Gastroesophageal sphincter (tissue), 4 donors: ENCODE data around the gene KCP. TPM values are rescaled to one million over a fixed set of nuclear protein-coding genes. Genes with fewer than 3 reads are reported as not detected.

Experiments
- ATAC-seq: fragments of 150-250 bp; one replicate; pipeline ENCODE4 v1.9.1; 2016; ENCODE audit warnings: mild to moderate bottlenecking, moderate library complexity
- H3K27ac ChIP-seq, 4 donors: fragments of 200-600 bp; sonication (generic) in 3 of 4; 1 replicate in 3 of 4; 2 replicates in 1 of 4; pipeline ENCODE4 v1.5.1; 2016 to 2019
- H3K27me3 ChIP-seq: fragments of 200-600 bp; sonication (generic); one replicate; pipeline ENCODE4 v1.5.1; 2019
- H3K36me3 ChIP-seq, 2 donors: fragments of 200-600 bp; sonication (generic); one replicate each; pipeline ENCODE4 v1.5.1; 2019; ENCODE audit warnings: control low read depth in 1 of 2
- H3K4me1 ChIP-seq, 3 donors: fragments of 200-600 bp; sonication (generic); 1 replicate in 2 of 3; 2 replicates in 1 of 3; pipeline ENCODE4 v1.5.1; 2016 to 2019; ENCODE audit warnings: control low read depth in 2 of 3
- H3K4me3 ChIP-seq, 2 donors: fragments of 200-600 bp; sonication (generic); one replicate each; pipeline ENCODE4 v1.5.1; 2019; ENCODE audit warnings: mild to moderate bottlenecking in 1 of 2, moderate library complexity in 1 of 2
- H3K9me3 ChIP-seq, 3 donors: fragments of 200-600 bp; sonication (generic); one replicate each; pipeline ENCODE4 v1.5.1; 2017 to 2019; ENCODE audit warnings: control low read depth in 2 of 3
- EP300 ChIP-seq: sonication (generic); formaldehyde crosslinking; IDR thresholded peaks from one replicate; pipeline ENCODE4 v1.6.1; 2017; ENCODE audit warnings: antibody characterized with exemption, mild to moderate bottlenecking
- POLR2A ChIP-seq, 2 donors: fragments of 450-650 bp; IDR thresholded peaks; one replicate each; pipeline ENCODE4 v1.6.1; 2017; ENCODE audit warnings: antibody characterized with exemption in 2 of 2, mild to moderate bottlenecking in 2 of 2, moderate library complexity in 1 of 2
- POLR2AphosphoS5 ChIP-seq: sonication (generic); formaldehyde crosslinking; IDR thresholded peaks from one replicate; pipeline ENCODE4 v1.6.1; 2017; ENCODE audit warnings: antibody characterized with exemption
- WGBS, 2 donors: methylation state at CpG; one replicate each; pipeline ENCODE4 v1.1.5; 2018; ENCODE audit warnings: low coverage in 1 of 2; 5-methylcytosine and 5-hydroxymethylcytosine counted together
- total RNA-seq, 4 donors: library from RNA; depleted of rRNA; stranded (reverse); fragments of >200 nt; gene quantifications; one replicate each; pipeline ENCODE4 v1.1.0, GENCODE V29; 2016
- TF ChIP-seq, protein P1 (sequence below), 4 experiments: fragments of 200-600 bp in 2 of 4; fragments of 450-650 bp in 2 of 4; sonication (generic) in 1 of 4; IDR thresholded peaks; one replicate each; pipeline ENCODE4 v1.5.1; 2017 to 2019; ENCODE audit warnings: antibody characterized with exemption in 4 of 4, mild to moderate bottlenecking in 2 of 4, moderate library complexity in 2 of 4

KCP gene
- total RNA-seq, 4 donors from 2014 or later, result 0.31 to 0.67 TPM; not detected in 2

DNA sequence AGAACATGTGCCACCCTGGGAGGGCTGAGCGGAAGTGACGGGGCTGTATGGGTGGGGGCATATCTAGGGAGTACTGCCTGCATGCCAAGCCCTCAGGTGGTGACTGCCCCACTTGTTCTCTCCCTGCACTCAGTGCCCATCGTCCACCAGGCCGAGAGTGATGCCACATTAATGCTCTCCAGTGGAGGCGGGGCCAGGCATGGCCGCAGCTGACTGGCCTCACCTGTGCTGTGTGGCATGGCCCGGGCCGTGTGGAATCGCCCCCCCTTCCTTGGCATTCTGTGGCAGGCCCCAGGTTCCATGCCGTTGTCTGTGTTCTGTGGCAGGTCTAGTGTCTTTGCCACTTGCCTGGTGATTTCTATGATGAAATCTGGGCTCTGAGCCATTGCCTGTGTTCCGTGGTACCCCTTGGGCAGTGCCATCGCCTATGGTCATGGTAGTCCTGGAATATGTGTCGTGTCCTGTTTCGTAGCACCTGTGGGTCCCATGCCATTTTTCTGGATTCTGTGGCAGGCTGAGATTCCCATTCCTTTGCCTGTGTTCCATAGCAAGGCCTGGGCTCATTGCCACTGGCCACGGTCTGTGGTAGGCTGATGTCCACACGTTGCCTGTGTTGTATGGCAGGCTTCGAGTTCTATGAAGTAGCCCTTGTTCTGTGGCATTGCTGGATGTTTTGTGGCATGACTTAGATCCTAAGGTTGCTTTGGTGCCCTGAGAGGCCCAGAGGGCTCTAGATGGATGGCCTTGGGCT is 71.4 kb downstream of the KCP start:
- H3K27ac ChIP-seq, result peak overlapping the region in 3 of 4 donors; percentile 59 to 96 (median 94)
- peaks cover 0 to 96% of the 10 kb centered on the region in 2 donors for H3K36me3 ChIP-seq
- WGBS, 2 donors, result 81% methylated on average over 9 of the region's 17 CpGs; no CpG with 5 or more reads in 1 of the 2 donors
- no peak for TF ChIP-seq POLR2A (IDR thresholded peaks at IDR 0.05)
- TF ChIP-seq POLR2AphosphoS5, result peak; percentile 3
- no peaks in the 10 kb centered on the region for H3K27me3 ChIP-seq
- H3K9me3 ChIP-seq, result no peaks in the 10 kb centered on the region
- ATAC-seq, result no peak
- H3K4me1 ChIP-seq, result peaks cover 0 to 51% (median 20%) of the 10 kb centered on the region in 3 donors
- H3K4me3 ChIP-seq, result no peak overlapping the region

DNA sequence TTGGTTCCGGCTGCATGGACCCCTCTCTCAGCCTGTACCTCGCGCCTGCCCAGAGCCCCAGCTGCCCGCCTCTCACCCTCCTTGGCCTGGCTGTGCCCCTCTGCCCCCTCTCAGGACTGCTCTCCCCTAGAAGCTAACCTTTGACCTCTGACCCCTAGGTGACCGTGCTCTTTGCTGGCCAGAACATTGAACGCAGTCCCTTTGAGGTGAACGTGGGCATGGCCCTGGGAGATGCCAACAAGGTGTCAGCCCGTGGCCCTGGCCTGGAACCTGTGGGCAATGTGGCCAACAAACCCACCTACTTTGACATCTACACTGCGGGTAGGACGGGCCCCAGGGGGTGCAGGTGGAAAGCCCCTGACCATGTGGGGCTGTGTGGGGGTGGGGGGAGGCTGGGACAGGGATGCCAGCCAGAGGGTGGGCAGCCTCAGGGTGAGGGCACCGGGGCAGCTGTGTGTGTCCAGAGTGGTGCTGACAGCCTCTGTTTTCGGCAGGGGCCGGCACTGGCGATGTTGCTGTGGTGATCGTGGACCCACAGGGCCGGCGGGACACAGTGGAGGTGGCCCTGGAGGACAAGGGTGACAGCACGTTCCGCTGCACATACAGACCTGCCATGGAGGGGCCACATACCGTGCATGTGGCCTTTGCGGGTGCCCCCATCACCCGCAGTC is 72.3 kb downstream of the KCP start:
- Histone ChIP-seq H3K4me3 (no peak overlapping the region), H3K4me1 (peaks cover 0 to 60% (median 28%) of the 10 kb centered on the region in 3 donors), H3K36me3 (peaks cover 0 to 87% of the 10 kb centered on the region in 2 donors), H3K27me3 (no peaks in the 10 kb centered on the region), H3K27ac (peak overlapping the region in 3 of 4 donors; percentile 94 to 96 (median 95)), H3K9me3 (no peaks in the 10 kb centered on the region)
- 80 to 94% methylated on average over 1 to 7 of the region's 22 CpGs for WGBS, 2 donors
- no peak for TF ChIP-seq POLR2AphosphoS5
- no peak for TF ChIP-seq POLR2A (IDR thresholded peaks at IDR 0.05)
- TF ChIP-seq, protein P1, sequence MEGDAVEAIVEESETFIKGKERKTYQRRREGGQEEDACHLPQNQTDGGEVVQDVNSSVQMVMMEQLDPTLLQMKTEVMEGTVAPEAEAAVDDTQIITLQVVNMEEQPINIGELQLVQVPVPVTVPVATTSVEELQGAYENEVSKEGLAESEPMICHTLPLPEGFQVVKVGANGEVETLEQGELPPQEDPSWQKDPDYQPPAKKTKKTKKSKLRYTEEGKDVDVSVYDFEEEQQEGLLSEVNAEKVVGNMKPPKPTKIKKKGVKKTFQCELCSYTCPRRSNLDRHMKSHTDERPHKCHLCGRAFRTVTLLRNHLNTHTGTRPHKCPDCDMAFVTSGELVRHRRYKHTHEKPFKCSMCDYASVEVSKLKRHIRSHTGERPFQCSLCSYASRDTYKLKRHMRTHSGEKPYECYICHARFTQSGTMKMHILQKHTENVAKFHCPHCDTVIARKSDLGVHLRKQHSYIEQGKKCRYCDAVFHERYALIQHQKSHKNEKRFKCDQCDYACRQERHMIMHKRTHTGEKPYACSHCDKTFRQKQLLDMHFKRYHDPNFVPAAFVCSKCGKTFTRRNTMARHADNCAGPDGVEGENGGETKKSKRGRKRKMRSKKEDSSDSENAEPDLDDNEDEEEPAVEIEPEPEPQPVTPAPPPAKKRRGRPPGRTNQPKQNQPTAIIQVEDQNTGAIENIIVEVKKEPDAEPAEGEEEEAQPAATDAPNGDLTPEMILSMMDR (IDR thresholded peaks at IDR 0.05), result no peak
- TF ChIP-seq EP300, result no peak
- no peak for ATAC-seq

DNA sequence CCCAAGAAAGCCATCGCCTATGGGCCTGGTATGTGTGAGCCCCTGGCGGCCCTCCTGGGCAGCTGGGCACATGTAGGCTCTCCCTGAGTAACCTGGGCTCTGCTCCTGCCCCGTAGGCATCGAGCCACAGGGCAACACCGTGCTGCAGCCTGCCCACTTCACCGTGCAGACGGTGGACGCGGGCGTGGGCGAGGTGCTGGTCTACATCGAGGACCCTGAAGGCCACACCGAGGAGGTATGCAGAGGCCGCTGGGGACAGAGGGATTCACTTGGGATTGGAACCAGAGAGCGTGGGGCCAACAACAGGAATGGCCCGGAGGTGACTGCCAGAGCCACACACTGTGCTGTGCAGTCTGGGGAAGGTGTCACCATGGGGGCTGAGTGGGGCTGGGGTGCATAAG is 73.0 kb downstream of the KCP start:
- H3K27me3 ChIP-seq, result no peaks in the 10 kb centered on the region
- TF ChIP-seq POLR2AphosphoS5, result peak; percentile 20
- no peak for TF ChIP-seq POLR2A (IDR thresholded peaks at IDR 0.05)
- H3K4me1 ChIP-seq, result peaks cover 0 to 67% (median 35%) of the 10 kb centered on the region in 3 donors
- no peak overlapping the region for H3K4me3 ChIP-seq
- WGBS, 2 donors, result 50% methylated on average over 2 of the region's 16 CpGs; no CpG with 5 or more reads in 1 of the 2 donors
- peaks cover 0 to 80% of the 10 kb centered on the region in 2 donors for H3K36me3 ChIP-seq
- H3K27ac ChIP-seq, result peak overlapping the region in 3 of 4 donors; percentile 94 to 96 (median 95)
- H3K9me3 ChIP-seq, result no peaks in the 10 kb centered on the region
- ATAC-seq, result no peak

DNA sequence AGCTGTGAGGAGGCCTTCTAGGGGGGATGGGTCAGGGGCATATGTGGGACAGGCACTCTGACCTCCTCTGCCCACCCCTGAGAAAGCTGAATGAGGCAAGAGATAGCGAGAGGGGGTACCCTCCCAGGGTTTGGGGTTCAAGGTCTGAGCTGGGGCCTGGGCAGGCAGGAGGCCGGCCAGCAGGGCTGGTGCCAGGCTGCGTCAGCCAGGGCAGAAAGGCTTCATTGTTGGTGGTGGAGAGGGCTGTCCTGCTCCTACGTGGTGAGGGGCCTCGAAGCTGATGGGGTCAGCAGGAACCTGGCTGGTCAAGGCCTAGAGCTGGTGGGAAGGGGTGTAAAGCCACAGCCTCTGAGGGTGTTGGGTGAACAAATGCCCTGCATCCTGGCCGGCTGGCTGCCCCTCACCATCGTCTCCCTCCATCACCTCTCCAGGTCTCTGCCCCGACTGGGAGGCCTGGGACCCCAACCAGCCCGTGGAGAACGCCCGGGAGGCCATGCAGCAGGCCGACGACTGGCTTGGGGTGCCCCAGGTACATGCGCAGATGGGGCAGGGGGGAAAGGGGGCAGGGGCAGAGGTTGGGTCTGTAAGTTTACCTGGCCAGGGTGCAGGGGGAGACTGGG is 73.7 kb downstream of the KCP start:
- H3K27ac ChIP-seq, result peak overlapping the region; percentile 35 to 96 (median 94)
- TF ChIP-seq POLR2A (IDR thresholded peaks at IDR 0.05) (no peak), POLR2AphosphoS5 (no peak), EP300 (no peak)
- TF ChIP-seq, protein P1 (IDR thresholded peaks at IDR 0.05), result no peak
- no peak for ATAC-seq

DNA sequence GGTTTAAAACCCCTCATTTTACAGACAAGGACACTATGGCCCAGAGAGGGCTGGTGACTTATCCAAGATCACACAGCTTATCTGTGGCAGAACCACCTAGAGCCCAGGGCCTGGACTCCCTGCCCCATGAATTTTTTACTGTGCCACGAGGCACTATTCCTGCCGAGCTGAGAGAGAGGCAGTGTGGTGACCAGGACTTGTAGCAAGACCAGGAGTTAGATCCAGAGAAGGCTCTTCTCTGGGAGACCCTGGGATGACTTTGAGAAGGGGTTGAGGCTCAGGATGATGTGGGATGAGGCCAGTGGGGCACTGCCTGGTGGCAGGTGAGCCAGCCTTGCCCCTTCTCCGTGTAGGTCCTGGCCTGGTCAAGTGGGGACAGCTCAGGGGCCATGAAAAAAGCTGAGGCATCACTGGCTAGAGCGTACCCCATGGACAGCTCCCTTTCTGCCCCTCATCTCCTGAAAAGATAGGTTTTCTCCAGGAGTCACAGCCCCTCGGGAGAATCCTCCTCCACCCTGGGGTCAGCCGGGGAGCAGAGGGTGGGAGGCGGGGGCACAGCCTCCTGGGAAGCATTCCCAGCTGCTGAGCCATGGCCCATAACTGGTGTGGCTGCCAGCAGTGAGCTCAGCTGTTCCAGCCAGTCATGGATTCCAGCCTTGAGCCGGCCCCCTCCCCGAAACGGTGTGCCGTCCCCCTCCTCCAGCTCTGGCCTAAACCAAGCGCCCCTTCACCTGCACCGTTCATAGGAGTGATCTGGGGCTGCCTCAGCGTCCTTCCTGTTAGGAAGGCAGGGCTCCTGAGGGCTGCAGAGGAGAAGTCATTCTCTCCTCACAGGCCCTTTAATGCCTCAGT is 74.5 kb downstream of the KCP start:
- Histone ChIP-seq H3K36me3 (peaks cover 0 to 65% of the 10 kb centered on the region in 2 donors), H3K4me1 (peaks cover 0 to 70% (median 43%) of the 10 kb centered on the region in 3 donors)

More for the DNA sequence above, 73.7 kb downstream of the KCP start:
- peaks cover 0 to 73% of the 10 kb centered on the region in 2 donors for H3K36me3 ChIP-seq
- H3K4me1 ChIP-seq, result peaks cover 0 to 70% (median 42%) of the 10 kb centered on the region in 3 donors
- H3K27me3 ChIP-seq, result no peaks in the 10 kb centered on the region
- 46 to 100% methylated on average over 1 to 5 of the region's 14 CpGs for WGBS, 2 donors
- H3K9me3 ChIP-seq, result no peaks in the 10 kb centered on the region
- no peak overlapping the region for H3K4me3 ChIP-seq

More for the DNA sequence above, 74.5 kb downstream of the KCP start:
- ATAC-seq, result peak; percentile 31
- peak overlapping the region; percentile 35 to 96 (median 94) for H3K27ac ChIP-seq
- H3K27me3 ChIP-seq, result no peaks in the 10 kb centered on the region
- 43% methylated on average over 1 of the region's 14 CpGs; no CpG with 5 or more reads in 1 of the 2 donors for WGBS, 2 donors
- no peak for TF ChIP-seq POLR2A (IDR thresholded peaks at IDR 0.05)
- TF ChIP-seq POLR2AphosphoS5, result peak; percentile 73
- no peak overlapping the region for H3K4me3 ChIP-seq
- H3K9me3 ChIP-seq, result no peaks in the 10 kb centered on the region
